SK-N-MC (cell line): ENCODE measurements around the gene RAB17.

Source experiments
- EZH2 ChIP-seq: fragments of 200-600 bp; sonication (generic); IDR thresholded peaks from one replicate; pipeline ENCODE4 v1.6.1; 2017; ENCODE audit warnings: antibody characterized with exemption
- FOXP2 ChIP-seq: optimal IDR thresholded peaks from 2 replicates; pipeline ENCODE3; 2011; ENCODE audit warnings: mild to moderate bottlenecking, moderate library complexity; ENCODE audit not compliant: insufficient read depth; ENCODE audit errors: extremely low read length, control extremely low read depth
- POLR2AphosphoS5 ChIP-seq: IDR thresholded peaks from 2 replicates; pipeline ENCODE4 v1.6.1; 2012; ENCODE audit warnings: mild to moderate bottlenecking, low read depth, low read length, borderline replicate concordance

DNA sequence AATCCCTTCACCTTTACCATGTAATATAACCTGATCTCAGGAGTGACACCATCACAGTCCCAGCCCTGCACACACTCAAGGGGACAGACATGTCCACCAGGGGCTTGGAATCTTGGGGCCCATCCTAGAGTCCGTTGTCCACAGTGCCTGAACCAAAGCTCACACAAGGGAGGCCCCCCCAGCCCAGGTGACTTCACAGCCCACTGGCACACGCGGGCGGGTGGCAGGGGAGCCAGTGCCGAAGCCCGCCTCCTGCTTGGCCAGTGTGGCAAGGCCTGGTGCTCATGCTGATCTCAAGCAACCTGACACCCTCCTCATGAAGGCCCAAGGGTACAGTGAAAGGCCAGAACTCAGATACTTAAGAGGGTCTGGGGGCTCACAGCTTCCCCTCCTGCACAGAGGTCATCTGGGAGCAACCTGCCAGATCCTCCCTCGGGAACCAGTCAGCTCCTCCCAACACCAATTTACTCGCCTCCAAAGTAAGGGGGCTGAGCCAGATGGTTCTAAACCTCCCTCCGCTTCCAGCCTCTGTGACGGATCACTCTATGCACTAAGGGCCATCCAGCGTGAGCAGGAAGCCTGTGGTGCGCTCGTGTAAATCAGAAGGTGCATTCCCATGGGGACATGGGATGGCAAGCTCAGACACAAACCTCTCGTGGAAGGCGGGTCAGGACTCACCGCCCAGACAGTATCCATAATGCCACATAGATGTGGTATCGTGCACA is 3.2 kb upstream of the RAB17 start:
- no peak for TF ChIP-seq POLR2AphosphoS5
- no peak for TF ChIP-seq EZH2
- TF ChIP-seq FOXP2: no peak
